Fibroblast of villous mesenchyme (primary cell): ENCODE data around the gene USP31. TPM values are rescaled to one million over a fixed set of nuclear protein-coding genes. Genes with fewer than 3 reads are reported as not detected.

Experiments
- DNase-seq: peaks from one replicate; pipeline ENCODE4 v3.0.0-alpha.2; 2010; ENCODE audit warnings: low read depth
- H3K4me3 ChIP-seq: 2 replicates; pipeline ENCODE4 v1.5.1; 2011; ENCODE audit warnings: low read depth, mild to moderate bottlenecking, low read length
- total RNA-seq: library from RNA; depleted of rRNA; stranded (reverse); fragments of >200 nt; gene quantifications from 2 replicates; pipeline ENCODE4 v1.2.3, GENCODE V29; 2012
- TF ChIP-seq, protein P1 (sequence below): IDR thresholded peaks from 2 replicates; pipeline ENCODE4 v1.5.1; 2012; ENCODE audit warnings: low read depth, mild to moderate bottlenecking, low read length; ENCODE audit not compliant: insufficient read depth

The USP31 gene
- total RNA-seq, 1 donor: 11.2 TPM

DNA sequence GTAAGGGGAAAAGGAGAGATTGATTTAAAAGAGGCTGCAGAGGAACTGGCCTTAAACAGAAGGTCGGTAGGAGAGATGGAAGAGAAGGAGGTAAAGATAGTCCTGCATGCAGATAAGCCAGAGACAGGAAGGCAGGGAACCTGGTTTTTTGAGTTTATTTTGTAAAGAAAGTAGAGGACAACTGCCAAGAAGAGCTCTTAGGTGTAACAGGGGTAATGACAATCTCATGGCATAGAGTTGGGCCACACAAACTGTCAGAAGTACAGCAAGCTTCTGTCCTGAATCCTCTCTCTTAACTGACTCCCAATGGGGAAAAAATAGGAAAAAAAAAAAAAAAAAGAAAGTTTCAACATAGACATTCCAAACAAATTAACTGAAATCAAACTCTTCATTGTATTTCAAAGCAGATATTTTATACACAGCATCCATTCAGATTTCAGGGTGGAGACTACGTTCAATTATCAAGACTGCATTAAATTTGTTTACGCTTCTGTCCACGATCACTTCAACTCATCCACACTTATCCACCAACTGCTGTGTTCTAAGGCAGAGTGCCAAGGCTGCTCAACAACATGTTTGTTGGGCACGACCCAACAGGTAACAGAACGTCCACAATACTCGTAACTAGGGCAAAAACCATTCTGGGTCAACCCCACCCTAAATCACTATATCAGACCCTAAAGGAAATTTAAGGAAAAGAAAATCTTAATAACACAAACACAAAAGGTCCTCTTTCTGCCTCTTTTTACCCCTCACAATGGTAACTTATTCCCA is 34.9 kb downstream of the USP31 start:
- TF ChIP-seq, protein P1, sequence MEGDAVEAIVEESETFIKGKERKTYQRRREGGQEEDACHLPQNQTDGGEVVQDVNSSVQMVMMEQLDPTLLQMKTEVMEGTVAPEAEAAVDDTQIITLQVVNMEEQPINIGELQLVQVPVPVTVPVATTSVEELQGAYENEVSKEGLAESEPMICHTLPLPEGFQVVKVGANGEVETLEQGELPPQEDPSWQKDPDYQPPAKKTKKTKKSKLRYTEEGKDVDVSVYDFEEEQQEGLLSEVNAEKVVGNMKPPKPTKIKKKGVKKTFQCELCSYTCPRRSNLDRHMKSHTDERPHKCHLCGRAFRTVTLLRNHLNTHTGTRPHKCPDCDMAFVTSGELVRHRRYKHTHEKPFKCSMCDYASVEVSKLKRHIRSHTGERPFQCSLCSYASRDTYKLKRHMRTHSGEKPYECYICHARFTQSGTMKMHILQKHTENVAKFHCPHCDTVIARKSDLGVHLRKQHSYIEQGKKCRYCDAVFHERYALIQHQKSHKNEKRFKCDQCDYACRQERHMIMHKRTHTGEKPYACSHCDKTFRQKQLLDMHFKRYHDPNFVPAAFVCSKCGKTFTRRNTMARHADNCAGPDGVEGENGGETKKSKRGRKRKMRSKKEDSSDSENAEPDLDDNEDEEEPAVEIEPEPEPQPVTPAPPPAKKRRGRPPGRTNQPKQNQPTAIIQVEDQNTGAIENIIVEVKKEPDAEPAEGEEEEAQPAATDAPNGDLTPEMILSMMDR: no peak
- H3K4me3 ChIP-seq: no peak overlapping the region
- no peak for DNase-seq

DNA sequence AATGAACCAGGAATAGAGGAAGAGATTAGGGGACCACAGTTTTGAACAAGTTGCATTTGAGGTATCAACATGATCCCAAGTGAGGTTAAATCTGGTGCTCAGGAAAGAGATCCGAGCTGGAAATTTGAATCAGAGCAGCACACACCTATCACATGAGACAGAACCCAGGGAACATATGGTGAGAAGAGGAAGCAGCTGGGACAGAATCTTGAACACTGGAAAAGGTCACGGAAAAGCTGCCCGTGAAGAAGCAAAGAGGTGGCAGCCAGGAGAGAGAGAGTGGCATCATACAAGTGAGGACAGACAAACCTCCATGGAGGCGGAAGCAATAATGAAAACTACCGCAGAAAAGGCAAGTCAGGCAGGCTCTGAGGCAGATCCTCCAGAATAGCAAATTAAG is 36.1 kb downstream of the USP31 start:
- TF ChIP-seq, protein P1: no peak
- no peak for DNase-seq
- no peak overlapping the region for H3K4me3 ChIP-seq

DNA sequence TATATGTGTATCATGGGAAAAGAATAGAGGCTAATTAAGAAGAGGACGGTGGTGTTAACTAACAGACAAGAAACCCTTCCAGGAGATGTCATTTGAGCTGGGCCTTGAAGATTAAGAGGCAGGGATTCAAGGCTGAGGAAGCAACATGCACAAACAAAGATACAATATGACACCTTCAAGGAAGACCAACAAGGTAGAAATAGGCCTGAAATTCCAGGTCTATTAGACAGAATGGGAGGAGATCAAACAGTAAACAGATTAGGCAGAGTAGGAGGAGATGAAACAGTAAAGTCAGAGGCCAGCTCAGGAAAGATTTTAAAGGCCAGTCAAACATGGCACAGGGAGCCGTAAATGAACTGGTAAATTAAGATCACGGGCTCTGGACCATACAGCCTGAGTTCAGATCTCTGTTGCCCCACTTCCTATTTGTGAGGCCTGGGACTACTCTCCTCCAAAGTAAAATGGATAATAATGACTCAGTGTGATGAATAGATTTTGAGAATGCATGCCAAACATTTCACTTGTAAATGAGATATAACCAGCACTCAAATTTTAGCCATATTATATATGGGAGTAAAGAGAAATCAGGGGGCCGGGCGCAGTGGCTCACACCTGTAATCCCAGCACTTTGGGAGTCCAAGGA is 38.9 kb downstream of the USP31 start:
- TF ChIP-seq, protein P1: no peak
- H3K4me3 ChIP-seq: no peak overlapping the region
- no peak for DNase-seq

DNA sequence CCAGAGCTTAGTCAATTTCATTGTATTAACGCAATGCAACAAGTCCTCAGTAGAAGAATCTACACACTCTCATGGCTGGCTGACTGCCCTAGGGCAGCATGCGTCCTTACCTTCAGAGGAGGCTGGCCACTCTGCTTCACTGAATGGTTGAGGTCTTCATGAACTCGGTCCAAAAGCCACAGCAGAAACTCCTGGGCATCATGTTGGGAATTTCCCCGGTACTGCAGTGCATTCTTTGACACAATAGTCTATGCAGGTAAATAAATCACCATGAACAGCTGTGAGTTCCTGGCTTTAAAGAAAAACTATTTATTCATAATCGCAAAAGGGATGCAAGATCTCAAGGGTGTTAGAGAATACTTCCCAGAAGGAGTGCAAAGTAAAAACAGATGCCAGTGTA is 41.3 kb downstream of the USP31 start:
- no peak for DNase-seq
- TF ChIP-seq, protein P1: no peak
- H3K4me3 ChIP-seq: no peak overlapping the region

DNA sequence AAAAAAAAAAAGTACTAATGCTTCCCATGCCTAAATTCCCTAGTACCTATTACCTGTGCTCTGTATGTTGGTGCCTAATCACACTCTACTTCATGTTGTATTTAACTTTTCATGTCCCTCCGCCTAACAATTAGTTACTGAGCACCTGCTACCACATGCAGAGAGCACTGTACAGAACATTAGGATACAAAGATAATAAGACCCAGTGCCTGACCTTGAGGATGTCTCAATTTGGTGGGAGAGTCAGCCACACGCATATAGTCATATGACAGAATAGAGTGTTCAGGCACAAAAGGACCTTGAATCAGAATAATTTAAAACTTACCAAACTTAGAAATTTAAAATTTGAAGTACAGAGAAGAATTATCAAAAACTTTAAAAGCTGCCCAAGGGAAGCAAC is 42.1 kb downstream of the USP31 start:
- no peak for DNase-seq
- H3K4me3 ChIP-seq: no peak overlapping the region
- TF ChIP-seq, protein P1: no peak

DNA sequence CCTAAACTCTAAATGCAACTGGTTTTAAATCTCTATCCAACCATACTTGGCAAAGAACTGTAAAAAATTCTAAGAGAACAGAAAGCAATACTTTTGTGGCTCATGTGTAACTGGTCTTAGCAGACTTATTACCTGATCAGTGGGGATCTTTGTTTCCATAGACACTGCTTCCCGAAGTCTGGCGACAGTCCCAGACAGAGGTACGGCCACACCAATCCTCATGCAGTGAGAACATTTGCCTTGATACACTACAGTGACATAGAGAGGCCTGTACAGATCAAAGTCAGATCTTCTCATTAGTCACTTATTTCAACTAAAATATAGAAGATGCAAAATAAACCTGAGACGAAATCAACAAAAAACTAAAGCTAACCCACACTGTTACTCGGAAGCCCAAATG is 43.9 kb downstream of the USP31 start:
- TF ChIP-seq, protein P1: no peak
- no peak overlapping the region for H3K4me3 ChIP-seq
- no peak for DNase-seq
